ENCODE data around the gene ATP8A1.

DNA sequence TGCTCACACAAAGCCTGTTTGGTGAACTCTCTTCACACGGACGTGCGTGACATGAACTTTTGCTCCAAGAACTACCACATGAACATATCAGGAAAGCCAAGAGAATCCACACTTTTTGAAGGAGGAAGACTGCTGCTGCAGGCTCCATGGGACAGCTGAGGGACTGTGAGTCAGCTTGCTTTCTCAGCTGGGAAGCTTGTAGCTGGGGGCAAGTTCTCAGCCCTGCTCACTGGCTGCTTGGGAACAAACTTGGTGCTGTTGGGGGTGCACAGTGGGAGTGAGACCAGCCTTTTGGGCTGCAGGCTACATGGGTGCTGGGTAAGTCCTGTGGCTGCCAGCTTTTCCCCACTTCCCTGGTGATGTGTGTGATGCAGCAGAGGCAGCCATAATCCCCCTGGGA is 123.9 kb downstream of the ATP8A1 start:
- TF ChIP-seq POLR2A (IDR thresholded peaks at IDR 0.05): no peak
- TF ChIP-seq, protein P1, sequence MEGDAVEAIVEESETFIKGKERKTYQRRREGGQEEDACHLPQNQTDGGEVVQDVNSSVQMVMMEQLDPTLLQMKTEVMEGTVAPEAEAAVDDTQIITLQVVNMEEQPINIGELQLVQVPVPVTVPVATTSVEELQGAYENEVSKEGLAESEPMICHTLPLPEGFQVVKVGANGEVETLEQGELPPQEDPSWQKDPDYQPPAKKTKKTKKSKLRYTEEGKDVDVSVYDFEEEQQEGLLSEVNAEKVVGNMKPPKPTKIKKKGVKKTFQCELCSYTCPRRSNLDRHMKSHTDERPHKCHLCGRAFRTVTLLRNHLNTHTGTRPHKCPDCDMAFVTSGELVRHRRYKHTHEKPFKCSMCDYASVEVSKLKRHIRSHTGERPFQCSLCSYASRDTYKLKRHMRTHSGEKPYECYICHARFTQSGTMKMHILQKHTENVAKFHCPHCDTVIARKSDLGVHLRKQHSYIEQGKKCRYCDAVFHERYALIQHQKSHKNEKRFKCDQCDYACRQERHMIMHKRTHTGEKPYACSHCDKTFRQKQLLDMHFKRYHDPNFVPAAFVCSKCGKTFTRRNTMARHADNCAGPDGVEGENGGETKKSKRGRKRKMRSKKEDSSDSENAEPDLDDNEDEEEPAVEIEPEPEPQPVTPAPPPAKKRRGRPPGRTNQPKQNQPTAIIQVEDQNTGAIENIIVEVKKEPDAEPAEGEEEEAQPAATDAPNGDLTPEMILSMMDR (IDR thresholded peaks at IDR 0.05 in 8 of 11, conservative IDR thresholded peaks at IDR 0.05 in 3 of 11): no peak
- no peak for TF ChIP-seq POLR2AphosphoS5 (IDR thresholded peaks at IDR 0.05)
